GM18498 (cell line): Measurements from ENCODE around the gene CAMTA1.

Source experiments
- ATAC-seq: cut with Tn5 transposase; IDR thresholded peaks from one replicate; pipeline ENCODE4 v1.9.1; 2021; ENCODE audit warnings: mild to moderate bottlenecking, moderate library complexity; ENCODE audit not compliant: unreplicated experiment

Gene CAMTA1

DNA sequence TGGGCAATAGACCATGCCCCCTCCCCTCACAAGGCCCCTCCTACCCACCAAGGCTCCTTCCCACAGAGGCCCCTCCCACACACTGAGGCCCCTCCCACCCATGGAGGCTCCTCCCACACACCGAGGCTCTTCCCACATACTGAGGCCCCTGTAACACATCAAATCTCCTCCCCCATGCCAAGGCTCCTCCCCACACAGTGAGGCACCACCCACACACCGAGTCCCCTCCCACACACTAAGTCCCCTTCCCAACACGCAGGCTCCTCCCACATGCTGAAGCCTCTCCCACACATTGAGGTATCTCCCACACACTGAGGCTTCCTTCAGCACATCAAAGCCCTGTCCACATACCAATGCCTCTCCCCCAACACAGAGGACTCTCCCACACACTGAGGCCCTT lies 391.8 kb downstream of the CAMTA1 start:
- ATAC-seq, result no peak

DNA sequence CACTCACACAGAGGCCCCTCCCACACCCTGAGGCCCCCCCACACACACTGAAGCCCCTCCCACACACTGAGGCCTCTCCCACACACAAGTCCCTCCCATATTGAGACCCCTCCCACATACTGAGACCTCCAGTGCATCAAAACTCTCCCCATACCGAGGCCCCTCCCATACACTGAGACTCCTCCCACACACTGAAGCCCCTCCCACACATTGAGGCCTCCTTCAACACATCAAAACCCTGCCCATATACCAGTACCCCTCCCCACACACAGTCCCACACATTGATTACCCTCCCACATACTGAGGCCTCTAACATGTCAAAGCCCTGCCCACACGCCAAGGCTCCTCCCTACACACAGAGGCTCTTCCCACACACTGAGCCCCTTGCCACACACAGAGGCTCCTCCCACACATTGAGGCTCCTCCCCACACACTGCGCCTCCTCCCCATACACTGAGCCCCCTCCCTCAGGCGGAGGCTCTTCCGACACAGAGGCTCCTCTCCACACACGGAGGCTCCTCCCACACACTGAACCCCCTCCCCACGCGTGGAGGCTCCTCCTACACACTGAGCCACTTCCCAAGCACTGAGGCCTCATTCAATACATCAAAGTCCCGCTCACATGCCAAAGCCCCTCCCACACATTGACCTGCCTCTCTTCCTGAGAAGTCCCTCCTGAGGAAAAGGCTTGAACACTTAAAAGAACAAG lies 392.3 kb downstream of the CAMTA1 start:
- no peak for ATAC-seq

DNA sequence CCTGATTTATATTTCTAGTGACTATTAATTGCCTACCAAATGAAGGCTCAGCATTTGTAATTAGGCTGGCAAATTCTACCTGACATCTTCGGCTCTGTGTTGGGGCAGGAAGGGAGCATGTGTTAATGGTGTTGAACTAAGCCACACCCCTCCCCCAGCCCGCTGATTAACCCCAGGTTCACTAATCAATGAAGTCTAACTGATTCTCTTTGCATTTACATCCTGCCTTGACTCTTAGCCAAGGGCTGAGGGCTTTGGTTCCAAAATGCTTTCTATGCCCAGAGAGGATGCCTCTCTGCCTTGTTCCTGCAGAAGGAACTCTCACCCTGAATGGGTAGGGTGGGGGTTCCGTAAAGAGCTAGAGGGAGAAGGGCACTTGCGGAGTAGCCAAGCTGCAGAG lies 393.1 kb downstream of the CAMTA1 start:
- no peak for ATAC-seq

DNA sequence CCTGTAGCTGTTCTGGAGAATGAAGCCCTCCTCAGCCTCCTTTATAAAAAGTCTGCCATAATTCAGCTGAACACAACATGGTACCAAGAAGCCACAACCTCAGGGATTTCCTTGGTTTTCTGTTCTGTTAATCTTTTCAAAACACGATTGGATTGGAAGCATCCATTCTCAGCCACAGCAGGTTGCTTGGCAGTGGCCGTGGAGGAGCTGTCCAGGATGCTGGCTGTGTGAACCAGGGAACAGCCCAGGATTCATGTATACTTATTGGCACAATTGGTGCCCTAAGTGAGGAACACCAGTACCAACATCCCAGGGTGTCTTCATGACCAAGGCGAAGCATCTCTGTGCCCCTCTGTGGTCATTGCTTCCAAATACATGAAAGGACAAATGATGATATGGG lies 393.5 kb downstream of the CAMTA1 start:
- ATAC-seq, result no peak

DNA sequence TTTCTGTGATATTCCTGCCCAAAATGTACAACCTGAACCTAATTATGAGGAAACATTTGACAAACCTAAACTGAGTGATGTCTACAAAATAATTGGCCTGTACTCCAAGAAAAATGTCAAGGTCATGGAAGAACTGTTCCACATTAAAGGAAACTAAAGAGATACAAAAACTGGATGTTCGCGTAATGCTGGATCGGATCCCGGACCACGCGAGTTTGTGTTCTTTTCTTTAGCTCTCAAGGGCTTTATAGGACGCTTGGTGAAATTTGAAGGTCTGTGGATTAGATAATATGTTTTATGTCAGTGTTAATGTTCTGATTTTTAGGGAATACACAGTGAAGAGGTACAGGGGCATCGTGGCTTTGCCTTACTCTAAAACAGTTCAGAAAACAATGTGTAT lies 400.5 kb downstream of the CAMTA1 start:
- ATAC-seq, result no peak

DNA sequence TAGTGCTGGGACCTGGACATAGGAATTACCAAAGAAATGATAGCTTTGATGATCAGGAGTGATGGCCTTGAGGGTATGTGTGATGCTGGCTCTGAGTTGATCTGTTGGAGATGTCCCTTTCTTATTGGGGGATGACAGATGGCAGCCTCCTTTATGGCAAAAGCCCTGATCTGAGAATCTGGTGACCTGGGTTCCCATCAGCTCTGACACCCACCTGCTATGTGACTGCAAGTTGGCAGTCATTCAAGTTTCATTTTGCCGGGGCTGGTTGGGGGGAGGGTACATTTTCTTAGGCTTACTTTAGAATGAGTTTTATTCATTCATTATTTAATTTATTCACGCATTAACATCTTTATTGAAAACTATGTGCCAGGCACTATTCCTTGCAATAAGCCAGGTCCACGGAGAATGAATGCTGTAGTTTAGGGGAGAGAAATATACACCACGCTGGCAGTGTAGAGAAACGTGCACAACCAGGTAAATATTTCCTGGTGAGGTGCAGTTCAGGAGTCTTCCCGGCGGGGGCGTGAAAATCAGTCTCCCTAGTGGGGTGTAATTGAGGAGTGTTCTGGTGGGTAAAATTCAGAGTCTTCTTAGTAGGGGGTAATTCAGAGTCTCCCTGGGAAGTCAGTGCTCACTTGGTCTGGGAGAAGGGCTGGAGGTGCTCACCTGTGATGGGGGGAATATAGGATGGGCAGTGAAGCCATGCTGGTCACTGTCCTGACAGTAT lies 401.3 kb downstream of the CAMTA1 start:
- no peak for ATAC-seq

DNA sequence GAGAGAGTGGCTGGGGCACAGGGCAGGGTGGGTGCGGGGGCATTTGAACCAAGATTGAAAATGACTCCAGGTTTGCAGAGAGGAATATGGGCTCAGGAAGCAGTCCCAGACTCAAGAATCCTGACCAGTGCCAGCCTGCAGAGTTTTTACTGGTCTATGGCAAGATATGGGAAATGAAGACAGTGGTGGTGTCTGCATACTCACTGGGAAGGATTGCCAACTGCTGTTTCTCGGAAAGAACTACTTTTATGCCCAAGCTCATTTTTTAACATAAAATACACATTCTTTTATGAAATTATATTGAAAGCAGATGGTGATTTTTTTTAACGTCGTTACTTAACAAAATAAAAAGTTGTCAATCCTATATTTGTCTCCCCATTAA lies 401.8 kb downstream of the CAMTA1 start:
- no peak for ATAC-seq

DNA sequence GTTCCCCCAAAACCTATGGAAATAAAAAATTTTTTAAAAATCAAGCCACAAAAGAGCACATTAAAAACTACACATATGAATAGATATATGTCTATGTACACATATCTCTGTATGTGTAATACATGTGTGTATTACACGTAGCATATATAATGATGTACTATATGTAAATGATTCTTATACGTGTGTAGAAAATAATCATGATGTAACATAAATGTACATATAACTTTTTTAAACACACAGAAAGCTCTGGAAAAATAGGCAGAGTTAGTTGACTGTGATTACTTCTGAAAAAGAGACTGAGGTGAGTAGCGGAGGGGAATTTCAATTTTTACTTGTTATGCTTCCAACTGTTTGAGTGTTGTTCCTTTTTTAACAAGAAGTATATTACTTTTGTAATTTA lies 405.0 kb downstream of the CAMTA1 start:
- ATAC-seq, result no peak

DNA sequence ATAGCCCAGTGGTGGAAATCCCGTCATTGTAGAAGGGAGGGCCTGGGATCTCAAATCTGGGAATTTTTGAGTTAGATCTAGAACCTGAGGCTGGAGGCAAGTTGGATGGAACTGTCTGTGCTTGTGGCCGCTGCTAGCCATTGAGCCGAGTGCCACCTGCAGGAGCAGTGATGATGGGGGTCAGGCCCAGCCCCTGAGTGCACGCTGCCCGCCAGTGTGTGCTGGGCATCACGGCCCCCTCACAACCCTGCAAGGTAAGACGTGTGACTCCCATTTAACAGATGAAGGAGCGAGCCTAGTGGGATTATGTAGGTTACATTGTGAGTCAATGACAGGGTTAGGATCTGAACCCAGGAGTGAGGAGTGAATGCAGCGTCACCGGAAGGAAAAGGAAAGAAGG lies 407.2 kb downstream of the CAMTA1 start:
- ATAC-seq, result no peak

DNA sequence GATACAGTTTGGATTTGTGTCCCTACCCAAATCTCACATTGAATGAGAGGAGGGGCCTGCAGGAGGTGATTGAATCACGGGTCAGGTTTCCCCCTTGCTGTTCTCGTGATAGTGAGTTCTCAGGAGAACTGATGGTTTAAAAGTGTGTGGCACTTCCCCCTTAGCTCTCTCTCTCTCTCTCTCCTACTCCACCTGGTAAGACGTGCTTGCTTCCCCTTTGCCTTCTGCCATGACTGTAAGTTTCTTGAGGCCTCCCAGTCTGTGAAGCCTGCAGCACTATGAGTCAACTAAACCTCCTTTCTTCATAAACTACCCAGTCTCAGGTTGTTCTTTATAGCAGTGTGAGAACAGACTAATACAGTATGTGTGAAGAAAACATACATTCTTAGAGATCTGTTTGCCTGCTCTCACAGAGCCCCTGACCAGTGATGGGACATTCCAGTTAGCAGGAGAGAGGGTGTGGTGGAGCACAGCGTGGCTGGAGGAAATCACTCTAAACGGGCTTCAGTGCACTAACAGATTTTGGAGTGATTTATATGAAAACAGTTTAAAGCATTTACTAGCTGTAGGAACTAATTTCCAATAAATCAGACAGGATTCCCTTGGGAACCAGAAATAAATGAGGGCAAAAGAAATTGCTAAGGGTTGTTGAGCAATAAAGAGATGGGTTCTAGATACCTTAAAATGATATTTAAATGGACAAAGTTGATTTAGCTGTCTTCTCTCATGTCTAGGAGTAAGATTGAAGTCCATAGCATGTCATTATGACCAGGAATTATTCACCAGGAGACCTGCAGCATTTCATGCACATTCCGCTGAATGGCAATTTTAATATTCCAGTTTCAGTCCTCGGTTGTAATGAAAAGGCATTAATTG lies 411.0 kb downstream of the CAMTA1 start:
- ATAC-seq, result no peak

DNA sequence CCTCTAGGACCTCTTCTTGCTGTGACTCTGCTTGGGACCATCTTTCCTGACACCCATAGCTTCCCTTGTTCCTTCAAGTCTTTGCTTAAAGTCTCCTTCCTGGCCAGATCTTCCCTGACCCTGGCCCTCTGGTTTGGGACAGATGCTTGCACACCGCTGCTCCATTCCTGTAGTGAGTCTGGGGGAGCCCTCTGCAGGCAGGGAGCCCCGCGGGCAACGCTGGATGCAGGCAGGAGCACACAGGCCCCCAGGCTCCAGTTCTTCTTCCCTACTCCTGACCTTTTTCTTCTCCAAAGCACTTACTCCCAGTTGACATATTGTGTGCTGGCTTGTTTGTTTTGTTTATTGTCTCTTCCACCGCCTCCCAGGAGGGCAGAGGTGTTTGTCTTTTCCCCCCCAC lies 413.4 kb downstream of the CAMTA1 start:
- no peak for ATAC-seq

DNA sequence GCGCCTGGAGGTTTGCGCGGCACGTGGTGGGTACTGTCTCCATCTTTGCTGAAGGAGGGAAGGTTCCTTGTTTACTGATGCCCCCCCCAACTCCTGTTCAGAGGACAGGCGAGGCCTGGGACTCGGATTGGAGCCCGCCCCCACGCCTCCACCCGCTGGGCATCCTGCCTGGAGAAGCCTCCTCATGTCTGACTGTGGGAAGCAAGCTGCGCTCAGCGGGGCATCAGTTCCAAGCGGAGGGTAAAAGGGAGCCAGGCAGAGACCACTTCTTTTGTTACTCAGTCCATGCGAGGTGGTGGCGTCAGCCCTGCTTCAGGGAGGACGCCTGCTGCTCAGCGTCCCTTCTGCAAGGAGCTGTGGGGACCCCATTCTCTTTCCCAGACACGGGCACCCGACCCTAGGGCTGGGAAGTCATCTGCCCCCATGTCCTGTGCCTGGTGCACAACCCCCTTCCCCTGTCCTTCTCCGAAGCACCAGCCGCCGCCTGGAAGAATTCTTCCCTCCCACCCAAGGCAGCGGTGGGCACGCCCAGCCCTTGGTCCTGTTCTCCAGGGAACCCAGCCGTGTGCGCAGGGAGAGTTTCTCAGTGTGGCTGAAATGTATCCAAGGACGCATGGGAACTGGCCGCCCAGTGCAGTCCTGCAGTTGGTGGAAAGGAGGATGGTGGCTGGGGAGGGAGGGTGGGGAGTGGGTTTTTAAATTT lies 414.0 kb downstream of the CAMTA1 start:
- no peak for ATAC-seq

DNA sequence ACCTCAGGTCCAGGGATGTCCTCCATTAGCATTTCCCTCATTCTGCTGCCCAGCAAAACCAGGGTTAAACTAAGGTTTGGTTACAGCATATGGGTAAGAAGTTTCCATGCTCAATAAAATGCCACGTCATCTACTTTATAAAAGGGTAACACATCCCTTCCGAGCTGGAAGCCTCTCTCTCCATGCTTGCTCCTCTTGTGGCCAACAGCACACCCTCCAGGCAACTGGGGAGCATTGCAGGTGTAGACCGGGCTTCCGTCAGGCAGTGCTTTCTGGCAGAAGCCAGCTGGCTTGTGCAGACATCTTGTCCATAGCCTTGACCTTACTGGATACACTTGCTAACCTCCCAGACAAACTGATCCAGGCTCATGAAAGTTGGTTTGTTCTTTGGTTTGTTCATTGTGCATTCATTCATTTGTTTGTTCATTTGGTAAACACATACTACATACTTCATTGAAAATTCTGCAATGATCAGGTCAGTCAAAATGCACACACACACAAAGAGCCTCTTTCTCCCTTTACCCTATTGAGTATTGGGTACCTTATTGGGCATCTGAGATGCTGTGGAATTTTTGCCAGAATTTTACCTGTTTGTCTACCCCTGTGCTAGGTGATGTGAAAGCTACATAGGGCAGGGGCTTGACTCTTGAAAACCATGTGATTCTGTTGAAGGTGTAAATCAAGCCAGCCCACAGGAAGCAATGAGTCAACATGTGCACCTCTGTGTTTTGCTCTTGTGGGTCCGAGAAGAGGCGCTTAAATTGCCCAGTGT lies 422.8 kb downstream of the CAMTA1 start:
- ATAC-seq, result no peak

DNA sequence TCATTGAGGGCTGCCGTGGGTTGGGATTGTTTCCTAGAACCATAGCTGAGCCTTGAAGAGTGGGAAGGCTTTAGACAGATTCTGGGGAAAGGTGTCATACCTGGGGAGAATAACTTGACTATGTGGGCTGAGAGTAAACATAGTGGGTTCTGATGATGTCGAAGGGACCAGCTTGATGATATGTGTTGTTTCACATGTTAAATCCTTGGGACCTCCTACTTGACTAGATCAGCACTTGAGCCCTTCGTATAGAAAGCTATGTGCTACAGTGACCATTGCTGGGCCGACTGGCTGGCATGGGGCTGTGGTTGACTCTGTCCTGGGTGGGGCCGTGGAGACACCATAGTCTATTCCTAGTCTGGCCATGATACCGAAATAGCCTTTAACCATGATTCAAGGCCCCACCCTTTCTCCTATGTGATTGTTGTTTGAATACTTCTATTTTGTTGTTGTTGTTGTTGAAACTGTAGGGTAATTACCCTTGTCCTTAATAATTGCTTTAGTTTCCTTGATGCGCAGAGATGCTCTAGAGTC lies 423.5 kb downstream of the CAMTA1 start:
- no peak for ATAC-seq

DNA sequence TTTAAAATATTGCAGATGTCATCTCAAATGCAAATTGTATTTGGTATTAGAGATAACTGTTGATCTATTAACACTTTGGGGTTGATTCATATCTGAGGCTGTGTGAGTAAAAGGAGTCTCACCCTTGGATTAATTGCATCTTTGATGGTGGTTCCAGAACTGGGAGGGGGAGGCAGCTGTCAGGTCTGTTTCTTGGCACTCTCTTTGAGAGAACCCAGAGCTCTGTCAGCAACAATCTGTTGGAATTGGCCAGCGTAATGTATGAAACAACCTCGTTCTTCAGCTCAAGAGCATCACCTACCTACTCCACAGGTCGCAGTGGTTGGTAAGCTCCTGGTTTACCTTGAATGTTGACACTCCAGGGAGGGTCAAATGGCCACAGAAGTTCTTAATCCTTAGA lies 424.1 kb downstream of the CAMTA1 start:
- ATAC-seq, result no peak

DNA sequence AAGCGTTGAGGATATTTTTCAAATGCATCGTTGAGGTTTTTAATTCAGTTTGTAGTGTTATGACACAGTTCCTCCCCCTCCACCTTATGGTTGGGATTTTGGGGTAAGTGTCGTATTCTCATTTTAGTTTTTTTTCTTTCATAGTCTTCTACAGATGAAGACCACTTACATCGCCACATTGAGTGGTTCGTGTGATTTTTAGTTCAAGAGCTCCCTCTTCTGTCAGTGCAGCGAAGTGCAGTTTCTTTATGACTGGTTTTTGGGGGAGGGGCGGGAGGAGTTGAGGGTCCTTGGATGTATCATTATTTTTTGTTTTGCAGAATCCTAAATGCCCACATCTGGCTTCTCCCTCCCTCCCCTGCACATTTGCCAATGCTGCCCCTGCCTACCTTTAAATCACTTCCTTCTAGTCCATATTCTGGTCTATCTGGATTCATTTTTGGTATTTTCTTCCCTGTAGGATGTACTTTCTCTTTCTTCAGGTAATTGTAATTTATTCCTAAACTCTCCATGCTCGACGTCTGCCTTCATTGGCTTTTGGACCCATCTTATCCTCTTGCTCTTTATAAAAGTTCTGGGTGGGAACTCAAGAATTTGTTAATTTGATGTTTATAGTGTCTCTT lies 433.1 kb downstream of the CAMTA1 start:
- ATAC-seq, result no peak

DNA sequence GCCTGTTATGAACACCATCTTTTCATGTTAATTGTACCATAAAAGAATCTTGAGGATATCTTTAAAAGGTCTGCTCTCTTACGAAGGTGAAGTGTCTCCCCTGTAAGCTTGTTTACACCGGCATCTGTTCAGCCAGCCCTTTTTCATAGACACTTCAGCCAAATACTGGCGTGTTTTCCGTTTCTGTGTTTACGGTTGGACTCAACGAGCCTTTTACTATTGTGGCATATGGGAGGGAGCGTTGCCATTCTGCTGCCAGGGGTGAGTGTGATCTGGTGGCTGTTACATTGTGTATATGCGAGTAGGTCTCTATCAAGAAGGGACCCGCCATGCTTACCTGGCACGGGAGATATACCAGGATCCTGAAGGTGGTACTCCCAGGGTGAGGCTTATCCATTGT lies 433.8 kb downstream of the CAMTA1 start:
- ATAC-seq, result no peak

DNA sequence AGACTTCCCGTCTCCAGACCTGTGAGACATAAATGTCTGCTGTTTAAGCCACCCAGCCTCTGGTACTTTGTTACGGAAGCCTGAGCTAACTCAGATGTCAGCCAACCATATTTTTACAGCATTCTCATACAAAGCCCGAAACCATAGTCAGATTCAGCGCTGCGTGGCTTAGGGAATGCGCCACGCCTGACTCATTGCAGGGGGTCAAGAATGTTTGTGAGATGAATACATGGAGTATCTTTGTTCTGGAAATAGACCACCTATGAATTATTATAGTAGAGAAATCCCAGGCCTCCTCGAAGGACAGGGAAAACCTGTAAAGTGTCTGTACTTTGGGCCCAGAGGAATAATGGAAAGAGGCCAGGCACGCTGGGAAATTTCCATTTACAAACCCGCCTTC lies 434.8 kb downstream of the CAMTA1 start:
- no peak for ATAC-seq

DNA sequence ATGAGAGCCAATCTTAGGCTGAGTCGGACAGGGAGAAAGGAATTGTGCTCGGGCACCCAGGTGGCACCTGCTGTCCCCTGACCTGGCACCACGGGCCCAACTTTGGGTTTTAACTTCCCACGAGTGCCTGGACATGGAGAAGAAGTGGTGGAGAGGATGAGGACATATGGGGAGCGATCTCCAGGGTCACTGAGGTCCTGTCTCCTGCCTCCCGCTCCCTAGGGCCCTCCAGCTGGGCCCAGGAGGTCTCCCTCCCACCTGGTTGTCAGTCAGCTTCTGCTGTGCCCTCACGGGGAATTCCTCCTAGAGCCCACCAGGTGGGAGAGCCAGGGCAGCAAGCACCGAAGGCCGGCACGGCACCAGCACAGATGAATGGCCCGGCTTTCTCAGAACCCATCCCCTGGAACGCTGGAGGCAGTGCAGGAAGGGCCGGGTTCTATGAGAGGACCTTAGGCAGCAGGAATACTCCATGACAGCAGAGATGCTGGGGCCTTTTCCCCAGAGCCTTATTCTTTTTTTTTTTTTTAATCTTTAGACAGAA lies 435.5 kb downstream of the CAMTA1 start:
- ATAC-seq, result no peak
